DMS153 treated with DMSO at 0.1 percent for 48 hours (cell line): ENCODE results near the gene KDM1B.
"Not testable (repeated sequence)": the region's sequence is repeated elsewhere in the genome, so short reads cannot be mapped to it uniquely, and the experiment has no call there.

Source experiments
- DNase-seq: peaks from one replicate; lab custom pipeline; 2025; ENCODE audit not compliant: unreplicated experiment; lab: John Stamatoyannopoulos, UW

The KDM1B gene

GRCh38 chr6:18186033-18186432 is 30.8 kb downstream of the KDM1B start:
- no peak for DNase-seq

- DNase-seq: no peak
Observed at GRCh38 chr6:18186540-18187250, 31.5 kb downstream of the KDM1B start.

GRCh38 chr6:18187701-18188100 is 32.5 kb downstream of the KDM1B start:
- no peak for DNase-seq

- no peak for DNase-seq
Observed at GRCh38 chr6:18189196-18189595, 34.0 kb downstream of the KDM1B start.

- DNase-seq: no peak
Observed at GRCh38 chr6:18192026-18192425, 36.8 kb downstream of the KDM1B start.

- DNase-seq: no peak
Observed at GRCh38 chr6:18203786-18204185, 48.6 kb downstream of the KDM1B start.

GRCh38 chr6:18204691-18205090 is 49.5 kb downstream of the KDM1B start:
- no peak for DNase-seq

- DNase-seq: no peak
Observed at GRCh38 chr6:18206591-18206990, 51.4 kb downstream of the KDM1B start.

- DNase-seq: peak; percentile 17
Observed at GRCh38 chr6:18207438-18207837, 52.2 kb downstream of the KDM1B start.

- DNase-seq: peak; percentile 18
Observed at GRCh38 chr6:18207949-18208348, 52.7 kb downstream of the KDM1B start.

GRCh38 chr6:18208778-18209177 is 53.6 kb downstream of the KDM1B start:
- not testable (repeated sequence) for DNase-seq

GRCh38 chr6:18209539-18210197 is 54.4 kb downstream of the KDM1B start:
- no peak for DNase-seq

- no peak for DNase-seq
Observed at GRCh38 chr6:18210707-18211106, 55.5 kb downstream of the KDM1B start.

GRCh38 chr6:18211338-18211737 is 56.1 kb downstream of the KDM1B start:
- no peak for DNase-seq

GRCh38 chr6:18212231-18212630 is 57.0 kb downstream of the KDM1B start:
- no peak for DNase-seq

- DNase-seq: no peak
Observed at GRCh38 chr6:18213439-18213838, 58.2 kb downstream of the KDM1B start.

- DNase-seq: no peak
Observed at GRCh38 chr6:18214003-18214402, 58.8 kb downstream of the KDM1B start.

- DNase-seq: no peak
Observed at GRCh38 chr6:18215436-18215835, 60.2 kb downstream of the KDM1B start.

- DNase-seq: no peak
Observed at GRCh38 chr6:18216411-18216810, 61.2 kb downstream of the KDM1B start.

- DNase-seq: no peak
Observed at GRCh38 chr6:18218233-18218632, 63.0 kb downstream of the KDM1B start.

GRCh38 chr6:18219591-18219990 is 64.4 kb downstream of the KDM1B start:
- no peak for DNase-seq

GRCh38 chr6:18221288-18221615 is 66.0 kb downstream of the KDM1B start:
- no peak for DNase-seq
